ENCODE data around the gene CHKB. TPM values are rescaled to one million over a fixed set of nuclear protein-coding genes. Genes with fewer than 3 reads are reported as not detected.
A peak's percentile ranks its signal among the peaks of the same experiment; 100 is the strongest.

The CHKB gene
- total RNA-seq, 2 donors from 2014 or later: 52.1 to 112 TPM

DNA sequence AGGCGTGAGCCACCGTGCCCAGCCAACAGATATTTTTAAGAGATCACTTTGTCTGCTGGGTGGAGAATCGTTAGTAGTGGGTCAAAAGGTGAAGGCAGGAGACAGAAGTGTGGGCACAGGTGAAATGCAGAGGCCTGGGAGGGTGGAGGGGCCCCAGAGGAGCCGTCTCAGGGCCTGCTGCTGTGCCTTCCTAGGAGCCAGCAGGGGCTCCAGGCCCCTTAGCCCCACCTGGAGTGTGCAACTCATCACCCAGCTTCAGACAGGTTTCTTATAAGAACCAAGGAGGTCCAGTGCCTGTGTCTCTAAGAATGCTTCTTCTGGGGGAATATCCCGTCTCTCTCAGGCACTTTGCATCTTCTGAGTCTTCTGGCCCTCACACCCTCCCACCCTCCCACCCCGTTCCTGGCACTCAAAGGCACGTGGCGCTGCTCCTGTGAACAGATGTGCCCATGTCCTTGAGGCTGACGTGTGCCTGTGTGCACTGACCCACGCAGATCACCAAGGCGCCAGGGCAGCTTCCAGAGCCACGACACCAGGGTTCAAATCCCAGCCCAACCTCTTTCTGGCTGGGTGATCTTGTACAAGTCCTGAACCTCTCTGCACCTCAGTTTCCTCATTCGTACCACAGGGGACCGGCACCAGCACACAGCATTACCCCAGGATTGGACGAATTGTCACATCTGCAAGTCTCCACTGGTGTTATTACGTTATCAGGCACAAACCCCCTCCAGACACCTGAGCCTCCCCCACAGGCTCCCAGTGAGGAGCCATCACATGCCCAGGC is 41.9 kb upstream of the CHKB start:
- Histone ChIP-seq H3K4me1 (replicated peaks) (peaks cover 6% of the 10 kb centered on the region), H3K27ac (no peak overlapping the region), H3K4me3 (no peak overlapping the region), H3K36me3 (no peaks in the 10 kb centered on the region), H3K27me3 (replicated peaks; ENCODE audit: insufficient read depth) (no peaks in the 10 kb centered on the region), H3K9me3 (no peaks in the 10 kb centered on the region)
- TF ChIP-seq POLR2AphosphoS5 (IDR thresholded peaks at IDR 0.05) (no peak), POLR2A (IDR thresholded peaks at IDR 0.05) (no peak)
- TF ChIP-seq, protein P1, sequence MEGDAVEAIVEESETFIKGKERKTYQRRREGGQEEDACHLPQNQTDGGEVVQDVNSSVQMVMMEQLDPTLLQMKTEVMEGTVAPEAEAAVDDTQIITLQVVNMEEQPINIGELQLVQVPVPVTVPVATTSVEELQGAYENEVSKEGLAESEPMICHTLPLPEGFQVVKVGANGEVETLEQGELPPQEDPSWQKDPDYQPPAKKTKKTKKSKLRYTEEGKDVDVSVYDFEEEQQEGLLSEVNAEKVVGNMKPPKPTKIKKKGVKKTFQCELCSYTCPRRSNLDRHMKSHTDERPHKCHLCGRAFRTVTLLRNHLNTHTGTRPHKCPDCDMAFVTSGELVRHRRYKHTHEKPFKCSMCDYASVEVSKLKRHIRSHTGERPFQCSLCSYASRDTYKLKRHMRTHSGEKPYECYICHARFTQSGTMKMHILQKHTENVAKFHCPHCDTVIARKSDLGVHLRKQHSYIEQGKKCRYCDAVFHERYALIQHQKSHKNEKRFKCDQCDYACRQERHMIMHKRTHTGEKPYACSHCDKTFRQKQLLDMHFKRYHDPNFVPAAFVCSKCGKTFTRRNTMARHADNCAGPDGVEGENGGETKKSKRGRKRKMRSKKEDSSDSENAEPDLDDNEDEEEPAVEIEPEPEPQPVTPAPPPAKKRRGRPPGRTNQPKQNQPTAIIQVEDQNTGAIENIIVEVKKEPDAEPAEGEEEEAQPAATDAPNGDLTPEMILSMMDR (IDR thresholded peaks at IDR 0.05): no peak
- DNase-seq (ENCODE audit: low spot score): no peak
- intact Hi-C loops (cut with DNase I): loop anchor here (5.0 kb wide), 1 partner anchor 42 kb away; the partner anchor contains the start of gene CHKB
- WGBS: 77% methylated on average over 16 of the region's 16 CpGs

DNA sequence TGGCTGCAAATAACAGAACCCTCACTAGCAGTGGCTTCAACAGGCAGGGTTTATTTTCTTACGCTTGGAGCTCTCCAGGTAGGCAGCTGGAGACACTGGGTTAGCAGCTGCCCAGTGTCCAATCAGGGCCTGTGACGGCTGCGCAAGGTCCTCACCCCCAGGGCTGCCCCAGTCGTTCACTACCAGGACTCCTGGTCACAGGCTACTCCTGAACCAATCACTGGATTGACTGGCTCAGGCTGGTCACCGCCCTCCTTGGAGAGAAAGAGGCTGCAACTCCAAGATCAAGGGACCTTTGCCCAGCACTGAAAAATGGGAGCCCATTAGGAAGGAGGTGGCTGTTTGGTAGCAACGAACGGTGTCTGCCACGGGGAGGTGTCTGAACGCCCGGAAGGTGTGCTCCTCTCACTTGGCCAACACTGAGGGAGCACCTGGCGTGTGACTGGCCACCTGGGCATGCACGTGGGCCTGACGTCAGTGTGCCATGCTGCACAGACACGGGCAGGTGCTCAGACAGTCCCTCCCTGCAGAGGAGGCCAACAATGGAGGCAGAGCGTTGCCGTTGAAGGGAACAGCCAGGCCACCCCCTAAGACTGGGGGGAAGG is 40.2 kb upstream of the CHKB start:
- H3K9me3 ChIP-seq: no peaks in the 10 kb centered on the region
- intact Hi-C loops (cut with DNase I): no loop called here
- peak; percentile 69 for DNase-seq (ENCODE audit: low spot score)
- no peaks in the 10 kb centered on the region for H3K27me3 ChIP-seq (replicated peaks; ENCODE audit: insufficient read depth)
- peaks cover 6% of the 10 kb centered on the region for H3K4me1 ChIP-seq (replicated peaks)
- WGBS: 49% methylated on average over 16 of the region's 16 CpGs
- no peak overlapping the region for H3K4me3 ChIP-seq
- peak overlapping the region; percentile 78 to 83 for H3K27ac ChIP-seq
- TF ChIP-seq, protein P1 (IDR thresholded peaks at IDR 0.05): peak in 2 of 4 experiments; percentile 9 to 18
- peak; percentile 60 for TF ChIP-seq POLR2AphosphoS5 (IDR thresholded peaks at IDR 0.05)
- peak; percentile 23 for TF ChIP-seq POLR2A (IDR thresholded peaks at IDR 0.05)
- H3K36me3 ChIP-seq: no peaks in the 10 kb centered on the region

DNA sequence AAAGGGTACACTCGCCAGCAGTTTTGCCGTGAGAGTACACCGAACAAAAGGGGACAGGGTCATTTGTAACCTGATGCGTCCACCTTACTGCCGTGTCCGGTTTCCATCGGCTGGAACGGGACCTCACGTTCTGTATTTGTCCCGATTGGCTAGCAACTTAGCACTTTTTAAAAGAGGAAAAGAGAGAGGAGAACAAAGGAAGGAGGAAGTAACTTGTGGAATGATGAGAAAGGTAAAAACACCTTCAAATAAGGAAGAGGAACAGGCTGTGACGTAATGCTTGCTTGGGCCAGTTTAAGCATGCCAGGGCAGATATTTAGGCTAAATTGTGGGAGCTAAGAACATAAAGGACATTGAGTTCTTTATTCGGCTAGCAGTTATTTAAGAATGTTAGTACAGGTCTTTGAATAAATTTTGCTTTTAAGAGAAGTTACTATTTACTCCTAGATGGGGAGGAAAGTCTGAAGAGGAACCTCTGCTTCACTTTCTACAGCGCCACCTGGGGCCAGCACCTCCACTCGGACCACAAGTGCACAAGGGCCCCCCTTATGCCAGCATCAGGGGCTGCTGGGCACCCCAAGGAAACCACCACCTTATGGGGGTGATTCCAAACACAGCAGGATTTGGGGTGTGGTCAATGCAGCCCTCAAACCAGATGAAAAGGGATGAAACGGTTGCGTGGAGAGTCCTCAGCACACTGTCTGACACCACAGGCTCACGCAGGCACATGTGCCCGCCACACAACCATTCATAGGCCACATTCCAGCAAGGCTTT is 39.5 kb upstream of the CHKB start:
- peak overlapping the region in 1 of 2 donors; percentile 14 for H3K4me3 ChIP-seq
- H3K36me3 ChIP-seq: no peaks in the 10 kb centered on the region
- peak; percentile 40 for DNase-seq (ENCODE audit: low spot score)
- TF ChIP-seq, protein P1 (IDR thresholded peaks at IDR 0.05): peak in 3 of 4 experiments; percentile 14 to 39 (median 36)
- TF ChIP-seq POLR2AphosphoS5 (IDR thresholded peaks at IDR 0.05): peak; percentile 59
- no peak for TF ChIP-seq POLR2A (IDR thresholded peaks at IDR 0.05)
- 12% methylated on average over 18 of the region's 18 CpGs for WGBS
- intact Hi-C loops (cut with DNase I): no loop called here
- H3K9me3 ChIP-seq: no peaks in the 10 kb centered on the region
- H3K4me1 ChIP-seq (replicated peaks): peaks cover 6% of the 10 kb centered on the region
- H3K27ac ChIP-seq: peak overlapping the region; percentile 78 to 83
- H3K27me3 ChIP-seq (replicated peaks; ENCODE audit: insufficient read depth): no peaks in the 10 kb centered on the region

DNA sequence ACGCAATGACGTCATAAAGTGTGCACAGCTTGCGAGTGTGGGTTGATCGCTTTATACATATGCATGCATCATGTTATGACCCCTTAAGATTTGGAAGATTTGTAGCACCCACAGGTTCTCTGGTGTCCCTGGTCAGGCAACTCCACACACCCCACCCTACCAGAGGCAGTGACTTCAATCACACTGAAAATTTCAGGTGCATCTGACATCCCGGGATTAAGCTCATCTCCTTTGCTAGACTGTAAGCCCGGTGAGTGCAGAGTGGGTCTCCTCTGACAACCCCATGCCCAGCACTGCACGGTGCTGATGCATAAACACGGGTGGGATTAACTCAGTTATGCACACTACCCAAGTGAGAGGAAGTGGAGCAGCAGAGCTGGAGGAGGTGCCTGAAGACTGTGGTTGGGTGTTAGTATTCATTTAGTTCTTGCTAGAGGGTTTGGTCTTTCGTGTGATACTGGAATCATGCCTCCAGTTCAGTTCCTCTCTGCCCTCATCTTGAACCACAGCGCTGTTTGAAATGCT is 38.8 kb upstream of the CHKB start:
- DNase-seq (ENCODE audit: low spot score): no peak
- TF ChIP-seq POLR2A (IDR thresholded peaks at IDR 0.05) (no peak), POLR2AphosphoS5 (IDR thresholded peaks at IDR 0.05) (no peak)
- TF ChIP-seq, protein P1 (IDR thresholded peaks at IDR 0.05): no peak
- Histone ChIP-seq H3K4me3 (peak overlapping the region in 1 of 2 donors; percentile 14), H3K27me3 (replicated peaks; ENCODE audit: insufficient read depth) (no peaks in the 10 kb centered on the region), H3K36me3 (no peaks in the 10 kb centered on the region), H3K27ac (peak overlapping the region; percentile 78 to 83), H3K9me3 (no peaks in the 10 kb centered on the region), H3K4me1 (replicated peaks) (peaks cover 6% of the 10 kb centered on the region)
- intact Hi-C loops (cut with DNase I): no loop called here
- 23% methylated on average over 10 of the region's 10 CpGs for WGBS

Data from prostate gland (tissue), 2 donors.